Gastroesophageal sphincter (tissue), 4 donors: ENCODE results near the gene FBXL16. TPM values are rescaled to one million over a fixed set of nuclear protein-coding genes. Genes with fewer than 3 reads are reported as not detected.
A peak's percentile ranks its signal among the peaks of the same experiment; 100 is the strongest.

Experiments
- ATAC-seq: fragments of 150-250 bp; one replicate; pipeline ENCODE4 v1.9.1; 2016; ENCODE audit warnings: mild to moderate bottlenecking, moderate library complexity
- H3K27ac ChIP-seq, 4 donors: fragments of 200-600 bp; sonication (generic) in 3 of 4; 1 replicate in 3 of 4; 2 replicates in 1 of 4; pipeline ENCODE4 v1.5.1; 2016 to 2019
- H3K27me3 ChIP-seq: fragments of 200-600 bp; sonication (generic); one replicate; pipeline ENCODE4 v1.5.1; 2019
- H3K36me3 ChIP-seq, 2 donors: fragments of 200-600 bp; sonication (generic); one replicate each; pipeline ENCODE4 v1.5.1; 2019; ENCODE audit warnings: control low read depth in 1 of 2
- H3K4me1 ChIP-seq, 3 donors: fragments of 200-600 bp; sonication (generic); 1 replicate in 2 of 3; 2 replicates in 1 of 3; pipeline ENCODE4 v1.5.1; 2016 to 2019; ENCODE audit warnings: control low read depth in 2 of 3
- H3K4me3 ChIP-seq, 2 donors: fragments of 200-600 bp; sonication (generic); one replicate each; pipeline ENCODE4 v1.5.1; 2019; ENCODE audit warnings: mild to moderate bottlenecking in 1 of 2, moderate library complexity in 1 of 2
- H3K9me3 ChIP-seq, 3 donors: fragments of 200-600 bp; sonication (generic); one replicate each; pipeline ENCODE4 v1.5.1; 2017 to 2019; ENCODE audit warnings: control low read depth in 2 of 3
- EP300 ChIP-seq: sonication (generic); formaldehyde crosslinking; IDR thresholded peaks from one replicate; pipeline ENCODE4 v1.6.1; 2017; ENCODE audit warnings: antibody characterized with exemption, mild to moderate bottlenecking
- POLR2A ChIP-seq, 2 donors: fragments of 450-650 bp; IDR thresholded peaks; one replicate each; pipeline ENCODE4 v1.6.1; 2017; ENCODE audit warnings: antibody characterized with exemption in 2 of 2, mild to moderate bottlenecking in 2 of 2, moderate library complexity in 1 of 2
- POLR2AphosphoS5 ChIP-seq: sonication (generic); formaldehyde crosslinking; IDR thresholded peaks from one replicate; pipeline ENCODE4 v1.6.1; 2017; ENCODE audit warnings: antibody characterized with exemption
- WGBS, 2 donors: methylation state at CpG; one replicate each; pipeline ENCODE4 v1.1.5; 2018; ENCODE audit warnings: low coverage in 1 of 2; 5-methylcytosine and 5-hydroxymethylcytosine counted together
- total RNA-seq, 4 donors: library from RNA; depleted of rRNA; stranded (reverse); fragments of >200 nt; gene quantifications; one replicate each; pipeline ENCODE4 v1.1.0, GENCODE V29; 2016
- TF ChIP-seq, protein P1 (sequence below), 4 experiments: fragments of 200-600 bp in 2 of 4; fragments of 450-650 bp in 2 of 4; sonication (generic) in 1 of 4; IDR thresholded peaks; one replicate each; pipeline ENCODE4 v1.5.1; 2017 to 2019; ENCODE audit warnings: antibody characterized with exemption in 4 of 4, mild to moderate bottlenecking in 2 of 4, moderate library complexity in 2 of 4

The FBXL16 gene
- total RNA-seq, 4 donors from 2014 or later: 0.27 to 1.4 (median 0.35) TPM

GRCh38 chr16:669666-670065, 35.9 kb downstream of the FBXL16 start:
- no peaks in the 10 kb centered on the region for H3K9me3 ChIP-seq
- H3K4me1 ChIP-seq: peaks cover 0 to 36% (median 11%) of the 10 kb centered on the region in 3 donors
- no peak for ATAC-seq
- TF ChIP-seq EP300 (no peak), POLR2AphosphoS5 (no peak), POLR2A (IDR thresholded peaks at IDR 0.05) (no peak)
- TF ChIP-seq, protein P1, sequence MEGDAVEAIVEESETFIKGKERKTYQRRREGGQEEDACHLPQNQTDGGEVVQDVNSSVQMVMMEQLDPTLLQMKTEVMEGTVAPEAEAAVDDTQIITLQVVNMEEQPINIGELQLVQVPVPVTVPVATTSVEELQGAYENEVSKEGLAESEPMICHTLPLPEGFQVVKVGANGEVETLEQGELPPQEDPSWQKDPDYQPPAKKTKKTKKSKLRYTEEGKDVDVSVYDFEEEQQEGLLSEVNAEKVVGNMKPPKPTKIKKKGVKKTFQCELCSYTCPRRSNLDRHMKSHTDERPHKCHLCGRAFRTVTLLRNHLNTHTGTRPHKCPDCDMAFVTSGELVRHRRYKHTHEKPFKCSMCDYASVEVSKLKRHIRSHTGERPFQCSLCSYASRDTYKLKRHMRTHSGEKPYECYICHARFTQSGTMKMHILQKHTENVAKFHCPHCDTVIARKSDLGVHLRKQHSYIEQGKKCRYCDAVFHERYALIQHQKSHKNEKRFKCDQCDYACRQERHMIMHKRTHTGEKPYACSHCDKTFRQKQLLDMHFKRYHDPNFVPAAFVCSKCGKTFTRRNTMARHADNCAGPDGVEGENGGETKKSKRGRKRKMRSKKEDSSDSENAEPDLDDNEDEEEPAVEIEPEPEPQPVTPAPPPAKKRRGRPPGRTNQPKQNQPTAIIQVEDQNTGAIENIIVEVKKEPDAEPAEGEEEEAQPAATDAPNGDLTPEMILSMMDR (IDR thresholded peaks at IDR 0.05): no peak
- no peak overlapping the region for H3K27ac ChIP-seq
- H3K27me3 ChIP-seq: no peaks in the 10 kb centered on the region
- no peak overlapping the region for H3K4me3 ChIP-seq
- peaks cover 0 to 50% of the 10 kb centered on the region in 2 donors for H3K36me3 ChIP-seq
- no CpG with 5 or more reads among the region's 13 CpGs for WGBS, 2 donors

DNA sequence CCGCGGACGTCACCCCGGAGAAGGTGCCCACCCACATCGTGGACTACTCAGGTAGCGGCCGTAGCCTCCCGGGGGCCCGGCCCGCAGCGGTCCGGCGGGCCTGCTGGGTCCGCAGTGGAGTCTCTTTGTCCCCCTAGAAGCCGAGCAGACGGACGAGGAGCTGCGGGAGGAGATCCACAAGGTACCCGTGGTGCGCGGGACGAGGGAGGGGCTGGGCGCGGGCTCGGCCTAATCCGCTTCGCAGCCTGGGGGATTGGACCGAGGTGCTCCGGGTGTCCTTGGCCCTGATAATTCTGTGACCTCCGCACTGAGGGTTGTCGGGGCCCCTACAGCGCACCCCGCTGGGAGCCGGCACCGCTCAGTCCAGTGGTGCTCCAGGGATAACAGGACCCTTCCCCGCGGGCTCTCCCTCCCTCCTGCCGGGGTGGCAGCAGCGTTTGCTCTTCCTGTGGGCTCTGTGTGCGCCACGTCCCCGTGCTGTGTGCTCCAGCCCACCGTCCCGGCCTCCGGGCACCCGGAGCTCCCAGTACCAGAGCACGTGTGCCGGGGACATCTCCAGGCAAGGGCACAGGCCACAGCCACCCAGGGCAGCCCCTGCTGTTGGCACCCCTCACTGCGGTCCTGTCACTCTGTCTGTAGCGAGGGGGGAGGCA, 37.0 kb downstream of the FBXL16 start:
- WGBS, 2 donors: no CpG with 5 or more reads among the region's 50 CpGs
- no peaks in the 10 kb centered on the region for H3K9me3 ChIP-seq
- peaks cover 0 to 31% (median 11%) of the 10 kb centered on the region in 3 donors for H3K4me1 ChIP-seq
- H3K27me3 ChIP-seq: no peaks in the 10 kb centered on the region
- peaks cover 0 to 48% of the 10 kb centered on the region in 2 donors for H3K36me3 ChIP-seq
- ATAC-seq: no peak
- H3K27ac ChIP-seq: peak overlapping the region; percentile 83 to 93 (median 91)
- no peak for TF ChIP-seq POLR2AphosphoS5
- TF ChIP-seq POLR2A (IDR thresholded peaks at IDR 0.05): no peak
- TF ChIP-seq, protein P1 (IDR thresholded peaks at IDR 0.05): no peak
- peak overlapping the region; percentile 76 to 97 for H3K4me3 ChIP-seq

DNA sequence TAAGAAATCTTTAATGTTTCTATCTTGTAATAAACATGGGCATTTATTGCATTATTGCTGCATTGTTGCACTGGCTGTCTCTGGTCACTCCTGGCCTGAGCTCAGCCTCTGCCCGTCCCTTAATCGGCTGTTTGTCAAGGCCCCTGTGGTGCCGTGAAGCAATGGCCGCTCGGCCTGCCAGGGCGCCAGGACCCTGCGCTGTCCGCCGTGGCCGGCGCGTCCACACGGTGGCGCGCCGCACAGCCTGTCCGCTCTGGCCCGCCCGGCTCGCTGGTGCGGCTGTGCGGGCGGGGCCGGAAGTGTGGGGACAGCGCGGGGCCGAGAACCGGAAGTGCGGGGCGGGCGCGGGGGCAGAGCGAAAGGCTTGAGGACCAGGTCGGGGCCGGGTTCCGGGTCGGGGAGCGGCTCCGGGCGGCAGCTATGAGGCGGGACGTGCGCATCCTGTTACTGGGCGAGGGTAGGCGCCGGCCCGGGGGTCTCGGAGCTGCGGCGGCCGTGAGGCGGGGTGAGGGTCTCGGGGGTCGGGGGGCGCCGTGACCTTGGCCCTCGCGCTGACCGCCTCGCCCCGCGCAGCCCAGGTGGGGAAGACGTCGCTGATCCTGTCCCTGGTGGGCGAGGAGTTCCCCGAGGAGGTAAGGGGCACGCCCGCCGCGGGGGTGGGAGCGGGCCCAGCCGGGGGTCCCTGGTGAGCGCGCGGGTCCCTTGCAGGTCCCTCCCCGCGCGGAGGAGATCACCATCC, 37.7 kb downstream of the FBXL16 start, which contains the start of gene RHOT2:
RHOT2 (plus strand) TSS at position 353 of the 739 bp plus-strand sequence; CDS start at position 421, 68 bp downstream.
- 0% methylated on average over 2 of the region's 78 CpGs; no CpG with 5 or more reads in 1 of the 2 donors for WGBS, 2 donors
- no peak for TF ChIP-seq EP300
- peak; percentile 79 for TF ChIP-seq POLR2AphosphoS5
- TF ChIP-seq POLR2A (IDR thresholded peaks at IDR 0.05): peak; percentile 49 to 79
- TF ChIP-seq, protein P1 (IDR thresholded peaks at IDR 0.05): peak in 3 of 4 experiments; percentile 95 to 99 (median 96)

DNA sequence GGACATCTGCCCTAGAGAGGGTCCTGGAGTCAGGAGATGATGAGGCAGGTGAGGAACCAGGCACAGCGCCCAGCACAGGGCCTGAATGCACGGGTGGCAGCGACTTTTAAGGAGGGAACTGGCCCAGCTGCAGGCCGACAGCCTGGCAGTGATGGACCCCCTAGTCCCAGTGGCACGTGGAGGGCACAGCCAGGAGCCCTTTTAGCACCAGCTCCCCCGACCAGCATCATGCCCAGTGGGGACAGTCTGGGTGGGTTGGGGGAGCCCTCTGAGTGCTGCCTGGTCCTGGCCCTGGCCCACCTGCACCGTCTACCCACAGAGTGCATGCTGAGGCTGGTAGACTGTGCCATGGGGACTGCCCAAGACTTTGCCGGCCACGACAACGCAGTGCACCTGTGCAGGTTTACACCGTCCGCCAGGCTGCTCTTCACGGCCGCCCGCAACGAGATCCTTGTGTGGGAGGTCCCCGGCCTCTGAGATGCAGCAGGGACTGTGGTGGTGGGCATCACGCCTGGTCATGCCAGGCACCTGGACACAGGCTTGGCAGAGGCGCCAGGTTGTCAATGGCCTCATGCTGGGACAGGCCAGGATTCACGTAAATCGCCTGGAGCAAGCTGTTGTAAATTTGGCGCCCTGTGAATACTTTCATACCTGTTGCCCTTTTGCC, 38.4 kb downstream of the FBXL16 start:
- 68 to 80% methylated on average over 2 to 6 of the region's 22 CpGs for WGBS, 2 donors
- peak overlapping the region in 1 of 2 donors; percentile 76 for H3K4me3 ChIP-seq
- no peak for ATAC-seq
- H3K4me1 ChIP-seq: peaks cover 0 to 31% (median 11%) of the 10 kb centered on the region in 3 donors
- H3K27ac ChIP-seq: peak overlapping the region in 3 of 4 donors; percentile 83 to 93 (median 90)
- peaks cover 0 to 34% of the 10 kb centered on the region in 2 donors for H3K36me3 ChIP-seq
- H3K9me3 ChIP-seq: no peaks in the 10 kb centered on the region
- H3K27me3 ChIP-seq: no peaks in the 10 kb centered on the region
- TF ChIP-seq, protein P1 (IDR thresholded peaks at IDR 0.05): no peak
- TF ChIP-seq POLR2AphosphoS5 (no peak), EP300 (no peak), POLR2A (IDR thresholded peaks at IDR 0.05) (no peak)

More for the DNA sequence above, 37.7 kb downstream of the FBXL16 start, which contains the start of gene RHOT2:
- Histone ChIP-seq H3K4me1 (peaks cover 0 to 31% (median 11%) of the 10 kb centered on the region in 3 donors), H3K27me3 (no peaks in the 10 kb centered on the region), H3K27ac (peak within 1 kb of the TSS; percentile 83 to 93 (median 91)), H3K36me3 (peaks cover 0 to 41% of the 10 kb centered on the region in 2 donors), H3K4me3 (peak within 1 kb of the TSS; percentile 76 to 97), H3K9me3 (no peaks in the 10 kb centered on the region)
- ATAC-seq: peak; percentile 98
